Measurements from ENCODE around the gene SHOX. TPM values are rescaled to one million over a fixed set of nuclear protein-coding genes. Genes with fewer than 3 reads are reported as not detected.
A peak's percentile ranks its signal among the peaks of the same experiment; 100 is the strongest.
"Not testable (repeated sequence)": the region's sequence is repeated elsewhere in the genome, so short reads cannot be mapped to it uniquely, and the experiment has no call there.

Gene SHOX
- total RNA-seq, 1 experiment from 2014 or later, result 0.24 TPM

DNA sequence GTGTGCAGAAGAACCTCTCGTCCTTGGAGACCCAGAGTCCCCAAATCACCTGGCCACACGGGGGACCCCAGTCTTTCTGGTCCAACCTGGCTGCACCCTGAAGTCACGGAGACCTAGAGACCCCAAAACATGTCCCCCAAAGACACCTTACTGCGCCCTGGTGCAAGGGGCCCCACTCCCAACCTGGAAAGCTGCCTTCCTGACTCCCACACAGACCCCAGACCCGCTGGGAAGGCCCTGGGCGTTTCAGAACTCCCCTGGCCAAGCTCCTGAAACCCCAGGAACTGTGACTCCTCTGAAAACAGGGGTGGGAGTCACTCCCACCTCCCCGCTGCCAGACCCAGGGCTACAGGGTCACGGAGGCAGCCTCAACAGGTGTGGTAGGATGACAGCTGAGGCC is 12.7 kb upstream of the SHOX start:
- no peak overlapping the region for H3K18ac ChIP-seq (ENCODE audit: insufficient read length, low read depth, low read length)
- H2BK20ac ChIP-seq (ENCODE audit: low read depth, low read length, poor library complexity, severe bottlenecking), result no peak overlapping the region
- peaks cover 5% of the 10 kb centered on the region for H3K23me2 ChIP-seq (ENCODE audit: insufficient read length, low read depth, low read length, poor library complexity, severe bottlenecking)
- peak overlapping the region in 1 of 2 experiments; percentile 62; a peak in 2 of 5 replicates for H3K4me3 Mint-ChIP-seq
- no peak overlapping the region for H3K27ac ChIP-seq (ENCODE audit: insufficient read length, low read depth, low read length)
- no peaks in the 10 kb centered on the region for H3K79me2 ChIP-seq (ENCODE audit: insufficient read depth, low read length)
- peaks cover 57% of the 10 kb centered on the region for H3K27me3 ChIP-seq (ENCODE audit: insufficient read depth, low read length)
- H3K4ac ChIP-seq (ENCODE audit: low read depth, low read length), result no peak overlapping the region
- H3K9ac ChIP-seq (ENCODE audit: extremely low read depth, insufficient read length, low read length), result no peak overlapping the region
- no peak overlapping the region for H4K8ac ChIP-seq (replicated peaks; ENCODE audit: insufficient read length, low read depth, low read length)
- no peak overlapping the region for H4K5ac ChIP-seq (ENCODE audit: insufficient read length, low read depth, low read length)
- no peaks in the 10 kb centered on the region for H3K4me1 ChIP-seq (ENCODE audit: insufficient read depth, low read length)
- H2AK5ac ChIP-seq (ENCODE audit: insufficient read length, low read length), result no peak overlapping the region
- no CpG with 5 or more reads among the region's 8 CpGs for WGBS (ENCODE audit: extremely low coverage, insufficient read length, low lambda C conversion rate)
- no peak overlapping the region for H3K4me2 ChIP-seq (ENCODE audit: insufficient read depth, insufficient read length, low read length)
- no peak overlapping the region for H2AFZ ChIP-seq (ENCODE audit: low read length)
- H2BK5ac ChIP-seq (ENCODE audit: insufficient read length, low read length), result no peak overlapping the region
- H3K79me1 ChIP-seq (ENCODE audit: insufficient read depth, low read depth, low read length, poor library complexity, severe bottlenecking), result no peaks in the 10 kb centered on the region
- no peak overlapping the region for H2BK120ac ChIP-seq (ENCODE audit: low read depth, low read length, poor library complexity, severe bottlenecking)
- peaks cover 98% of the 10 kb centered on the region for H3K27me3 Mint-ChIP-seq (ENCODE audit: low read depth)
- no peak overlapping the region for H3T11ph ChIP-seq (ENCODE audit: low read length)
- H3K36me3 Mint-ChIP-seq (ENCODE audit: insufficient read depth in 1 of 3, low read depth in 3 of 3), result peaks cover 0 to 2% (median 0%) of the 10 kb centered on the region in 3 experiments; a peak in 1 of 7 replicates
- DNase-seq, result no peak
- no peak overlapping the region for H2BK12ac ChIP-seq (ENCODE audit: insufficient read length, low read depth, low read length)
- TF ChIP-seq, protein P1, sequence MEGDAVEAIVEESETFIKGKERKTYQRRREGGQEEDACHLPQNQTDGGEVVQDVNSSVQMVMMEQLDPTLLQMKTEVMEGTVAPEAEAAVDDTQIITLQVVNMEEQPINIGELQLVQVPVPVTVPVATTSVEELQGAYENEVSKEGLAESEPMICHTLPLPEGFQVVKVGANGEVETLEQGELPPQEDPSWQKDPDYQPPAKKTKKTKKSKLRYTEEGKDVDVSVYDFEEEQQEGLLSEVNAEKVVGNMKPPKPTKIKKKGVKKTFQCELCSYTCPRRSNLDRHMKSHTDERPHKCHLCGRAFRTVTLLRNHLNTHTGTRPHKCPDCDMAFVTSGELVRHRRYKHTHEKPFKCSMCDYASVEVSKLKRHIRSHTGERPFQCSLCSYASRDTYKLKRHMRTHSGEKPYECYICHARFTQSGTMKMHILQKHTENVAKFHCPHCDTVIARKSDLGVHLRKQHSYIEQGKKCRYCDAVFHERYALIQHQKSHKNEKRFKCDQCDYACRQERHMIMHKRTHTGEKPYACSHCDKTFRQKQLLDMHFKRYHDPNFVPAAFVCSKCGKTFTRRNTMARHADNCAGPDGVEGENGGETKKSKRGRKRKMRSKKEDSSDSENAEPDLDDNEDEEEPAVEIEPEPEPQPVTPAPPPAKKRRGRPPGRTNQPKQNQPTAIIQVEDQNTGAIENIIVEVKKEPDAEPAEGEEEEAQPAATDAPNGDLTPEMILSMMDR (conservative IDR thresholded peaks at IDR 0.05), result no peak
- no peaks in the 10 kb centered on the region for H3K9me3 ChIP-seq (ENCODE audit: control insufficient read depth, low read depth, low read length)
- H2BK15ac ChIP-seq (ENCODE audit: low read depth, low read length), result no peak overlapping the region
- H3K56ac ChIP-seq (ENCODE audit: insufficient read length, low read depth, low read length), result no peak overlapping the region
- H3K4me1 Mint-ChIP-seq, result peaks cover 6 to 29% of the 10 kb centered on the region in 2 experiments; a peak in 3 of 4 replicates
- no peak overlapping the region for H4K91ac ChIP-seq (ENCODE audit: insufficient read length, low read depth, low read length)
- no peak overlapping the region for H3K23ac ChIP-seq (ENCODE audit: insufficient read length, low read depth, low read length)
- H3K27ac Mint-ChIP-seq, result no peak overlapping the region
- H4K20me1 ChIP-seq (ENCODE audit: control insufficient read depth, insufficient read depth, insufficient read length), result no peaks in the 10 kb centered on the region
- H3K9me3 Mint-ChIP-seq, result peaks cover 12 to 13% of the 10 kb centered on the region in 2 experiments
- H3K14ac ChIP-seq (ENCODE audit: insufficient read depth, low read length), result no peak overlapping the region

DNA sequence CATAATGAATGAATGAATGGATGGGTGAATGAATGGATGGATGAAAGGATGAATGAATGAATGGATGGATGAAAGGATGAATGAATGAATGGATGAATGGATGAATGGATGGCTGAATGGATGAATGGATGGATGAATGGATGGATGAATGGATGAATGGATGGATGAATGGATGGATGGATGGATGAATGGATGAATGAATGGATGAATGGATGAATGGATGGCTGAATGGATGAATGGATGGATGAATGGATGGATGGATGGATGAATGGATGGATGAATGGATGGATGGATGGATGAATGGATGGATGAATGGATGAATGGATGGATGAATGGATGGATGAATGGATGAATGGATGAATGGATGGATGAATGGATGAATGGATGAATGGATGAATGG is 12.3 kb upstream of the SHOX start:
- H3K9ac ChIP-seq (ENCODE audit: extremely low read depth, insufficient read length, low read length); H4K8ac ChIP-seq (replicated peaks; ENCODE audit: insufficient read length, low read depth, low read length); DNase-seq; H3K4ac ChIP-seq (ENCODE audit: low read depth, low read length); H2BK12ac ChIP-seq (ENCODE audit: insufficient read length, low read depth, low read length); H3K79me2 ChIP-seq (ENCODE audit: insufficient read depth, low read length); H2BK20ac ChIP-seq (ENCODE audit: low read depth, low read length, poor library complexity, severe bottlenecking); H3K9me3 ChIP-seq (ENCODE audit: control insufficient read depth, low read depth, low read length); H3K14ac ChIP-seq (ENCODE audit: insufficient read depth, low read length); H2BK5ac ChIP-seq (ENCODE audit: insufficient read length, low read length); H4K91ac ChIP-seq (ENCODE audit: insufficient read length, low read depth, low read length); H3T11ph ChIP-seq (ENCODE audit: low read length); H3K18ac ChIP-seq (ENCODE audit: insufficient read length, low read depth, low read length); H3K56ac ChIP-seq (ENCODE audit: insufficient read length, low read depth, low read length); H3K4me1 ChIP-seq (ENCODE audit: insufficient read depth, low read length); H2BK120ac ChIP-seq (ENCODE audit: low read depth, low read length, poor library complexity, severe bottlenecking); H3K4me2 ChIP-seq (ENCODE audit: insufficient read depth, insufficient read length, low read length); H2AK5ac ChIP-seq (ENCODE audit: insufficient read length, low read length); H2AFZ ChIP-seq (ENCODE audit: low read length); H3K36me3 Mint-ChIP-seq (ENCODE audit: insufficient read depth in 1 of 3, low read depth in 3 of 3); H3K23ac ChIP-seq (ENCODE audit: insufficient read length, low read depth, low read length); H2BK15ac ChIP-seq (ENCODE audit: low read depth, low read length); H3K27ac Mint-ChIP-seq; H3K23me2 ChIP-seq (ENCODE audit: insufficient read length, low read depth, low read length, poor library complexity, severe bottlenecking); H4K20me1 ChIP-seq (ENCODE audit: control insufficient read depth, insufficient read depth, insufficient read length); H3K27ac ChIP-seq (ENCODE audit: insufficient read length, low read depth, low read length); H4K5ac ChIP-seq (ENCODE audit: insufficient read length, low read depth, low read length); H3K79me1 ChIP-seq (ENCODE audit: insufficient read depth, low read depth, low read length, poor library complexity, severe bottlenecking): not testable (repeated sequence)
- Mint-ChIP-seq H3K4me3 (peak overlapping the region in 1 of 2 experiments; percentile 62; a peak in 3 of 5 replicates), H3K27me3 (ENCODE audit: low read depth) (peaks cover 98% of the 10 kb centered on the region), H3K4me1 (peaks cover 9 to 33% of the 10 kb centered on the region in 2 experiments; a peak in 3 of 4 replicates), H3K9me3 (peaks cover 9 to 12% of the 10 kb centered on the region in 2 experiments)
- peaks cover 61% of the 10 kb centered on the region for H3K27me3 ChIP-seq (ENCODE audit: insufficient read depth, low read length)
